ENCODE measurements around the gene MEIS1. TPM values are rescaled to one million over a fixed set of nuclear protein-coding genes. Genes with fewer than 3 reads are reported as not detected.

Gene MEIS1
- total RNA-seq, 1 experiment from 2014 or later, result 0.66 TPM

DNA sequence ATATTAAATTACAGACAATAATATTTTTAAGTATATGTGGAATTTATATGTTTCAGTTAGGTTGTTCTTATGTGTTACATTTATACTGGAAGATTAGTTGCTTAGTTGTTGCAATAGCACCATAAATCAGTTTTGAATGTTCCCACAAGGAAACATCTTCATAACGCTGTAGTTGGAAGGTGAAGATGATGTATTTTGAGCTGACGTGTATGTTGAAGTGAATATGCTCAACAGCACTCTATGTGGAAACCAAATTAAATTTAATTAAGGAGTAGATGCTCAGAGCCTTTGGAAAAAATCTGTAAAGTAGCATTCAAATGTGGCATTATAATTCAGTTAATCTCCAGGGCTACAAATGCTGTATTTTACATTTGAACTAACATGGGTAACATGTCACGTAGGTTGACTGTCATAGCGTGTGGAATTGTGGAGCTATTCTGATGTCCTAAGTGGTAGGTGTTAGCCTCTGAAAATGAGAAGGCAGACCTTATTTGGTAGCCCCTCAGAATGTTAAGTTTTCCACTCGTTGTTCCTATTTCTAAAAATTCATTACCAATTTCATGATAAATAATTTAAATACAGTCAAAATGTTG lies 88.5 kb downstream of the MEIS1 start:
- H3K9ac ChIP-seq (ENCODE audit: extremely low read depth, insufficient read length, low read length), result no peak overlapping the region
- H2BK120ac ChIP-seq (ENCODE audit: low read depth, low read length, poor library complexity, severe bottlenecking), result no peak overlapping the region
- H3K4ac ChIP-seq (ENCODE audit: low read depth, low read length), result no peak overlapping the region
- H3K9me3 ChIP-seq (ENCODE audit: control insufficient read depth, low read depth, low read length), result no peaks in the 10 kb centered on the region
- no peak overlapping the region for H2BK15ac ChIP-seq (ENCODE audit: low read depth, low read length)
- no peak for DNase-seq
- no peaks in the 10 kb centered on the region for H3K9me3 Mint-ChIP-seq
- no peak overlapping the region for H2BK5ac ChIP-seq (ENCODE audit: insufficient read length, low read length)
- H3K23me2 ChIP-seq (ENCODE audit: insufficient read length, low read depth, low read length, poor library complexity, severe bottlenecking), result no peaks in the 10 kb centered on the region
- 0 out of 2 replicates have a peak, but pooled peaks cover 2% of the 10 kb centered on the region for H3K27me3 Mint-ChIP-seq (ENCODE audit: low read depth)
- H3K56ac ChIP-seq (ENCODE audit: insufficient read length, low read depth, low read length), result no peak overlapping the region
- no peak overlapping the region for H3K23ac ChIP-seq (ENCODE audit: insufficient read length, low read depth, low read length)
- no peaks in the 10 kb centered on the region for H3K79me1 ChIP-seq (ENCODE audit: insufficient read depth, low read depth, low read length, poor library complexity, severe bottlenecking)
- H3K4me1 ChIP-seq (ENCODE audit: insufficient read depth, low read length), result peaks cover 3% of the 10 kb centered on the region; the same call in 1 of the 2 replicates
- no peak overlapping the region for H3K4me3 Mint-ChIP-seq
- no peak overlapping the region for H3K4me2 ChIP-seq (ENCODE audit: insufficient read depth, insufficient read length, low read length)
- no peaks in the 10 kb centered on the region for H3K79me2 ChIP-seq (ENCODE audit: insufficient read depth, low read length)
- H4K8ac ChIP-seq (replicated peaks; ENCODE audit: insufficient read length, low read depth, low read length), result no peak overlapping the region
- H3K27ac Mint-ChIP-seq, result no peak overlapping the region
- TF ChIP-seq, protein P1, sequence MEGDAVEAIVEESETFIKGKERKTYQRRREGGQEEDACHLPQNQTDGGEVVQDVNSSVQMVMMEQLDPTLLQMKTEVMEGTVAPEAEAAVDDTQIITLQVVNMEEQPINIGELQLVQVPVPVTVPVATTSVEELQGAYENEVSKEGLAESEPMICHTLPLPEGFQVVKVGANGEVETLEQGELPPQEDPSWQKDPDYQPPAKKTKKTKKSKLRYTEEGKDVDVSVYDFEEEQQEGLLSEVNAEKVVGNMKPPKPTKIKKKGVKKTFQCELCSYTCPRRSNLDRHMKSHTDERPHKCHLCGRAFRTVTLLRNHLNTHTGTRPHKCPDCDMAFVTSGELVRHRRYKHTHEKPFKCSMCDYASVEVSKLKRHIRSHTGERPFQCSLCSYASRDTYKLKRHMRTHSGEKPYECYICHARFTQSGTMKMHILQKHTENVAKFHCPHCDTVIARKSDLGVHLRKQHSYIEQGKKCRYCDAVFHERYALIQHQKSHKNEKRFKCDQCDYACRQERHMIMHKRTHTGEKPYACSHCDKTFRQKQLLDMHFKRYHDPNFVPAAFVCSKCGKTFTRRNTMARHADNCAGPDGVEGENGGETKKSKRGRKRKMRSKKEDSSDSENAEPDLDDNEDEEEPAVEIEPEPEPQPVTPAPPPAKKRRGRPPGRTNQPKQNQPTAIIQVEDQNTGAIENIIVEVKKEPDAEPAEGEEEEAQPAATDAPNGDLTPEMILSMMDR (conservative IDR thresholded peaks at IDR 0.05), result no peak
- no peak overlapping the region for H3T11ph ChIP-seq (ENCODE audit: low read length)
- H4K5ac ChIP-seq (ENCODE audit: insufficient read length, low read depth, low read length), result no peak overlapping the region
- no peak overlapping the region for H4K91ac ChIP-seq (ENCODE audit: insufficient read length, low read depth, low read length)
- no peaks in the 10 kb centered on the region for H3K27me3 ChIP-seq (ENCODE audit: insufficient read depth, low read length)
- no peak overlapping the region for H3K27ac ChIP-seq (ENCODE audit: insufficient read length, low read depth, low read length)
- no peaks in the 10 kb centered on the region for H4K20me1 ChIP-seq (ENCODE audit: control insufficient read depth, insufficient read depth, insufficient read length)
- no CpG with 5 or more reads among the region's 5 CpGs for WGBS (ENCODE audit: extremely low coverage, insufficient read length, low lambda C conversion rate)
- no peak overlapping the region for H2AFZ ChIP-seq (ENCODE audit: low read length)
- H2AK5ac ChIP-seq (ENCODE audit: insufficient read length, low read length), result no peak overlapping the region
- no peak overlapping the region for H3K18ac ChIP-seq (ENCODE audit: insufficient read length, low read depth, low read length)
- H2BK20ac ChIP-seq (ENCODE audit: low read depth, low read length, poor library complexity, severe bottlenecking), result no peak overlapping the region
- H2BK12ac ChIP-seq (ENCODE audit: insufficient read length, low read depth, low read length), result no peak overlapping the region
- peaks cover 22 to 26% of the 10 kb centered on the region in 2 experiments for H3K4me1 Mint-ChIP-seq
- H3K14ac ChIP-seq (ENCODE audit: insufficient read depth, low read length), result no peak overlapping the region
- H3K36me3 Mint-ChIP-seq (ENCODE audit: insufficient read depth in 1 of 3, low read depth in 3 of 3), result no peaks in the 10 kb centered on the region

Data from H9 (cell line).